H1 (cell line): Measurements from ENCODE around the gene PTEN. TPM values are rescaled to one million over a fixed set of nuclear protein-coding genes. Genes with fewer than 3 reads are reported as not detected.

ENCODE experiments used
- CTCF ChIA-PET: fragments of 300-600 bp; sonication (Branson Sonifier 250); formaldehyde crosslinking; loops from one replicate; lab custom pipeline; 2021; ENCODE audit not compliant: partially characterized antibody; lab: Charles Lee
- POLR2A ChIA-PET: fragments of 300-600 bp; sonication (Branson Sonifier 250); formaldehyde crosslinking; loops from one replicate; lab custom pipeline; 2021; ENCODE audit warnings: inconsistent platforms; ENCODE audit not compliant: partially characterized antibody; lab: Charles Lee
- DNase-seq, 2 experiments: peaks; one replicate each; pipeline versions ENCODE4 v3.0.0 to v3.0.0-alpha.2; 2010 to 2022; ENCODE audit warnings: low spot score in 2 of 2, low read depth in 1 of 2, mixed read lengths in 1 of 2
- FAIRE-seq: peaks from 2 replicates; lab custom pipeline; 2011; peaks lifted over from hg19 to GRCh38; lab: Jason Lieb, UNC
- H2AFZ ChIP-seq: 2 replicates; pipeline ENCODE4 v1.8.1; 2012; ENCODE audit warnings: low read length, inconsistent platforms
- H2AK5ac ChIP-seq: 2 replicates; pipeline ENCODE4 v1.6.1; 2013; ENCODE audit warnings: low read depth, low read length
- H2BK120ac ChIP-seq: replicated peaks from 2 replicates; pipeline ENCODE3; 2013; ENCODE audit warnings: low read depth, low read length, inconsistent platforms
- H2BK12ac ChIP-seq: 2 replicates; pipeline ENCODE4 v1.6.1; 2013; ENCODE audit warnings: low read depth, low read length
- H2BK15ac ChIP-seq: 2 replicates; pipeline ENCODE4 v1.6.1; 2013; ENCODE audit warnings: low read length
- H2BK20ac ChIP-seq: 2 replicates; pipeline ENCODE4 v1.6.1; 2013; ENCODE audit warnings: low read length
- H2BK5ac ChIP-seq: 2 replicates; pipeline ENCODE4 v1.6.1; 2013; ENCODE audit warnings: low read depth, low read length
- H3K14ac ChIP-seq: 2 replicates; pipeline ENCODE4 v1.6.1; 2013; ENCODE audit warnings: inconsistent platforms; ENCODE audit not compliant: insufficient read length
- H3K18ac ChIP-seq: 2 replicates; pipeline ENCODE4 v1.6.1; 2013; ENCODE audit warnings: low read length; ENCODE audit errors: extremely low read depth
- H3K23ac ChIP-seq: 2 replicates; pipeline ENCODE4 v1.6.1; 2013; ENCODE audit warnings: inconsistent platforms; ENCODE audit not compliant: insufficient read length
- H3K23me2 ChIP-seq: 2 replicates; pipeline ENCODE4 v1.6.1; 2013; ENCODE audit warnings: low read depth, low read length
- H3K27ac ChIP-seq: 2 replicates; pipeline ENCODE4 v1.6.1; 2011; ENCODE audit warnings: low read depth, low read length, inconsistent platforms
- H3K27me3 ChIP-seq, 4 experiments: replicated peaks in 1 of 4; 1 replicate in 1 of 4; 2 replicates in 3 of 4; pipeline versions ENCODE4 v1.6.1 to v1.8.1; 2011 to 2013; ENCODE audit warnings: low read length in 3 of 4, mild to moderate bottlenecking in 3 of 4, inconsistent platforms in 2 of 4, mixed read lengths in 2 of 4, moderate library complexity in 1 of 4; ENCODE audit not compliant: control insufficient read depth in 3 of 4, insufficient read depth in 3 of 4; ENCODE audit errors: extremely low read depth in 1 of 4
- H3K36me3 ChIP-seq, 4 experiments: 2 replicates each; pipeline versions ENCODE4 v1.6.1 to v1.8.1; 2011 to 2013; ENCODE audit warnings: mild to moderate bottlenecking in 4 of 4, low read length in 3 of 4, moderate library complexity in 2 of 4, control low read depth in 1 of 4, inconsistent platforms in 1 of 4; ENCODE audit not compliant: insufficient read depth in 4 of 4, control insufficient read depth in 2 of 4
- H3K4ac ChIP-seq: replicated peaks from 2 replicates; pipeline ENCODE3; 2013; ENCODE audit warnings: low read length, low read depth, mixed read lengths, inconsistent platforms; ENCODE audit not compliant: insufficient read length
- H3K4me1 ChIP-seq, 4 experiments: replicated peaks in 1 of 4; 1 replicate in 1 of 4; 2 replicates in 3 of 4; pipeline versions ENCODE4 v1.6.1 to v1.8.1; 2011 to 2013; ENCODE audit warnings: low read length in 3 of 4, inconsistent platforms in 2 of 4, mixed read lengths in 1 of 4; ENCODE audit not compliant: insufficient read depth in 4 of 4, control insufficient read depth in 3 of 4
- H3K4me2 ChIP-seq, 2 experiments: 2 replicates each; pipeline versions ENCODE4 v1.6.1 to v1.8.1; 2011 to 2013; ENCODE audit warnings: low read depth in 2 of 2, low read length in 2 of 2, control low read depth in 1 of 2, inconsistent platforms in 1 of 2, mild to moderate bottlenecking in 1 of 2; ENCODE audit not compliant: insufficient read depth in 1 of 2
- H3K4me3 ChIP-seq, 4 experiments: fragments of 200-600, 300-600 bp in 1 of 4; sonication (generic), shearing (Covaris generic), sonication (Bioruptor Twin) in 1 of 4; 2 replicates each; pipeline versions ENCODE4 v1.5.1 to v1.8.1; 2011 to 2016; ENCODE audit warnings: low read length in 4 of 4, low read depth in 3 of 4, control low read depth in 2 of 4, inconsistent platforms in 2 of 4, mild to moderate bottlenecking in 2 of 4, mixed read lengths in 1 of 4, moderate library complexity in 1 of 4; ENCODE audit not compliant: insufficient read depth in 2 of 4; ENCODE audit errors: extremely low read depth in 1 of 4
- H3K56ac ChIP-seq: replicated peaks from 2 replicates; pipeline ENCODE3; 2013; ENCODE audit warnings: low read depth, mild to moderate bottlenecking, mixed read lengths, low read length, inconsistent platforms; ENCODE audit not compliant: insufficient read length
- H3K79me1 ChIP-seq: 2 replicates; pipeline ENCODE4 v1.6.1; 2013; ENCODE audit warnings: low read depth, low read length, control low read depth
- H3K79me2 ChIP-seq, 2 experiments: 2 replicates each; pipeline versions ENCODE4 v1.6.1 to v1.8.1; 2012 to 2013; ENCODE audit warnings: low read length in 2 of 2, mild to moderate bottlenecking in 2 of 2, inconsistent platforms in 1 of 2; ENCODE audit not compliant: insufficient read depth in 2 of 2, control insufficient read depth in 1 of 2
- H3K9ac ChIP-seq, 4 experiments: replicated peaks in 1 of 4; 1 replicate in 1 of 4; 2 replicates in 3 of 4; pipeline versions ENCODE4 v1.6.1 to v1.8.1; 2011 to 2013; ENCODE audit warnings: low read depth in 3 of 4, low read length in 3 of 4, control low read depth in 2 of 4, mild to moderate bottlenecking in 2 of 4, moderate library complexity in 2 of 4, inconsistent platforms in 1 of 4; ENCODE audit errors: extremely low read depth in 1 of 4
- H3K9me3 ChIP-seq, 2 experiments: 2 replicates each; pipeline versions ENCODE4 v1.6.1 to v1.8.1; 2012 to 2013; ENCODE audit warnings: mild to moderate bottlenecking in 2 of 2, moderate library complexity in 2 of 2, control low read depth in 1 of 2, inconsistent platforms in 1 of 2, low read depth in 1 of 2, low read length in 1 of 2, mixed read lengths in 1 of 2; ENCODE audit not compliant: insufficient read depth in 2 of 2
- H4K20me1 ChIP-seq, 2 experiments: replicated peaks in 1 of 2; 2 replicates each; pipeline versions ENCODE3 to v1.8.1; 2011 to 2013; ENCODE audit warnings: inconsistent platforms in 2 of 2, low read length in 2 of 2, mild to moderate bottlenecking in 1 of 2; ENCODE audit not compliant: insufficient read depth in 2 of 2, control insufficient read depth in 1 of 2
- H4K5ac ChIP-seq: 2 replicates; pipeline ENCODE4 v1.6.1; 2013; ENCODE audit warnings: low read length, low read depth, mixed read lengths, inconsistent platforms; ENCODE audit not compliant: insufficient read length
- H4K8ac ChIP-seq: 2 replicates; pipeline ENCODE4 v1.8.0; 2013; ENCODE audit warnings: mild to moderate bottlenecking, moderate library complexity, low read length, inconsistent platforms; ENCODE audit not compliant: insufficient read depth; ENCODE audit errors: extremely low read depth
- H4K91ac ChIP-seq: replicated peaks from 2 replicates; pipeline ENCODE3; 2013; ENCODE audit warnings: low read length, mixed read lengths, inconsistent platforms; ENCODE audit not compliant: insufficient read length
- HDAC6 ChIP-seq: IDR thresholded peaks from one replicate; pipeline ENCODE4 v1.7.1; 2012; ENCODE audit warnings: low read depth, mild to moderate bottlenecking, inconsistent platforms, low read length, moderate library complexity
- WGBS, 2 experiments: shearing (Covaris generic) in 1 of 2; methylation state at CpG; one replicate each; pipeline versions ENCODE4 v1.1.6 to v1.1.7; 2013 to 2015; ENCODE audit warnings: low lambda C conversion rate in 2 of 2, mixed read lengths in 2 of 2, inconsistent platforms in 1 of 2, low coverage in 1 of 2, missing lambda C conversion rate in 1 of 2; ENCODE audit not compliant: insufficient replicate concordance in 2 of 2, insufficient coverage in 1 of 2, insufficient read length in 1 of 2; ENCODE audit errors: extremely low coverage in 1 of 2, missing lambda C conversion rate in 1 of 2; 5-methylcytosine and 5-hydroxymethylcytosine counted together
- polyA plus RNA-seq, 7 experiments: library from polyadenylated mRNA; depleted of rRNA in 3 of 7; stranded (reverse) in 5 of 7; unstranded in 2 of 7; fragments of >200 nt in 5 of 7; fragments of 200-250 nt in 2 of 7; gene quantifications; 1 replicate in 5 of 7; 2 replicates in 1 of 7; 4 replicates in 1 of 7; pipeline versions ENCODE4 v1.2.1 to v1.2.3, GENCODE V29; 2011 to 2013; ENCODE audit warnings: missing spikeins in 2 of 7, mixed read lengths in 2 of 7
- total RNA-seq: library from RNA; stranded (reverse); fragmentation: NEBNext Ultra II Directional; extraction: Animal tissue kit (Norgen Biotek cat#: 25700); gene quantifications from 2 replicates; pipeline ENCODE4 v1.2.1, GENCODE V29; 2021

Gene PTEN
- total and polyA plus RNA-seq, 2 of the 8 experiments (the other 6 are each of a cell fraction or from before 2014, with no cell fraction given) = 6.3 to 48.7 TPM

- H4K8ac ChIP-seq = no peak overlapping the region
- no peak overlapping the region for H2BK120ac ChIP-seq
- H3K36me3 ChIP-seq = peaks cover 0 to 30% (median 3%) of the 10 kb centered on the region in 4 experiments; a peak in 3 of 8 replicates
- H3K9ac ChIP-seq = no peak overlapping the region
- DNase-seq (no peak), FAIRE-seq (no peak)
- no peak overlapping the region for H2BK20ac ChIP-seq
- no peak overlapping the region for H4K91ac ChIP-seq
- no peak overlapping the region for H2BK5ac ChIP-seq
- H2BK15ac ChIP-seq = no peak overlapping the region
- no peak overlapping the region for H3K23ac ChIP-seq
- no peak overlapping the region for H3K56ac ChIP-seq
- H3K4me1 ChIP-seq = peaks cover 0 to 3% (median under 1%) of the 10 kb centered on the region in 4 experiments; a peak in 1 of 7 replicates
- no peak overlapping the region for H3K4ac ChIP-seq
- WGBS, 2 experiments = 91% methylated on average over 2 of the region's 2 CpGs; no CpG with 5 or more reads in 1 of the 2 experiments
- no peak overlapping the region for H3K14ac ChIP-seq
- H2AFZ ChIP-seq = no peak overlapping the region
- no peaks in the 10 kb centered on the region for H3K23me2 ChIP-seq
- TF ChIP-seq HDAC6 = no peak
- no peak overlapping the region for H4K5ac ChIP-seq
- no peaks in the 10 kb centered on the region for H3K79me1 ChIP-seq
- H3K27ac ChIP-seq = no peak overlapping the region
- ChIA-PET CTCF (interaction anchor here (1.1 kb wide), 1 partner anchor 115 kb away, joined by 3 read pairs; no protein-coding TSS in a partner anchor), POLR2A (no interaction called here)
- H4K20me1 ChIP-seq = peaks cover 0 to 1% of the 10 kb centered on the region in 2 experiments
- H3K4me3 ChIP-seq = no peak overlapping the region
- H2AK5ac ChIP-seq = no peak overlapping the region
- H3K79me2 ChIP-seq = no peaks in the 10 kb centered on the region
- H3K4me2 ChIP-seq = no peak overlapping the region
- H3K27me3 ChIP-seq = no peaks in the 10 kb centered on the region
- H3K18ac ChIP-seq = no peak overlapping the region
- no peak overlapping the region for H2BK12ac ChIP-seq
- no peaks in the 10 kb centered on the region for H3K9me3 ChIP-seq
Measured at GRCh38 chr10:87966459-87966858, 103.0 kb downstream of the PTEN start.
